GM19023 (cell line): ENCODE results near the gene PRKCSH.

Source experiments
- ATAC-seq: cut with Tn5 transposase; IDR thresholded peaks from one replicate; pipeline ENCODE4 v1.9.1; 2021; ENCODE audit warnings: mild to moderate bottlenecking, moderate library complexity; ENCODE audit not compliant: unreplicated experiment

PRKCSH gene

GRCh38 chr19:11495885-11496284 is 60.5 kb downstream of the PRKCSH start:
- ATAC-seq: no peak

GRCh38 chr19:11496391-11497163 is 61.1 kb downstream of the PRKCSH start:
- no peak for ATAC-seq

- no peak for ATAC-seq
Measured at GRCh38 chr19:11499220-11499726, 63.8 kb downstream of the PRKCSH start.

- ATAC-seq: no peak
Measured at GRCh38 chr19:11499890-11500420, 64.5 kb downstream of the PRKCSH start.
